Stomach (tissue), 9 donors: ENCODE data around the gene CSMD2. TPM values are rescaled to one million over a fixed set of nuclear protein-coding genes. Genes with fewer than 3 reads are reported as not detected.
A peak's percentile ranks its signal among the peaks of the same experiment; 100 is the strongest.

ENCODE experiments used
- DNase-seq, 2 donors: peaks; one replicate each; pipeline versions ENCODE4 v3.0.0 to v3.0.0-alpha.2; 2013 to 2019
- H3K27ac ChIP-seq, 5 donors: fragments of 200-600 bp in 4 of 5; sonication (generic) in 4 of 5; one replicate each; pipeline ENCODE4 v1.5.1; 2013 to 2019; ENCODE audit warnings: mild to moderate bottlenecking in 1 of 5, moderate library complexity in 1 of 5
- H3K27me3 ChIP-seq, 3 donors: fragments of 200-600 bp; sonication (generic); one replicate each; pipeline ENCODE4 v1.5.1; 2017 to 2019; ENCODE audit warnings: mixed run types in 1 of 3
- H3K36me3 ChIP-seq, 4 donors: fragments of 200-600 bp; sonication (generic); 1 replicate in 3 of 4; 2 replicates in 1 of 4; pipeline ENCODE4 v1.5.1; 2016 to 2019
- H3K4me1 ChIP-seq, 4 donors: fragments of 200-600 bp; sonication (generic); one replicate each; pipeline ENCODE4 v1.5.1; 2016 to 2019
- H3K4me3 ChIP-seq, 4 donors: fragments of 200-600 bp; sonication (generic) in 3 of 4; one replicate each; pipeline ENCODE4 v1.5.1; 2016 to 2019; ENCODE audit warnings: mild to moderate bottlenecking in 1 of 4
- H3K9me3 ChIP-seq, 4 donors: fragments of 200-600 bp; sonication (generic); one replicate each; pipeline ENCODE4 v1.5.1; 2016 to 2019
- EP300 ChIP-seq: sonication (generic); formaldehyde crosslinking; IDR thresholded peaks from one replicate; pipeline ENCODE4 v1.6.1; 2017; ENCODE audit warnings: antibody characterized with exemption
- POLR2A ChIP-seq, 4 donors: fragments of 450-650 bp; IDR thresholded peaks; one replicate each; pipeline ENCODE4 v1.6.1; 2016; ENCODE audit warnings: antibody characterized with exemption in 4 of 4, control low read depth in 2 of 4, mild to moderate bottlenecking in 1 of 4, moderate library complexity in 1 of 4
- POLR2AphosphoS5 ChIP-seq, 3 donors: sonication (generic); formaldehyde crosslinking; IDR thresholded peaks; one replicate each; pipeline ENCODE4 v1.6.1; 2016; ENCODE audit warnings: antibody characterized with exemption in 3 of 3
- WGBS, 5 donors: extraction: QIAGEN DNeasy Blood & Tissue Kit in 3 of 5; methylation state at CpG; one replicate each; pipeline versions ENCODE4 v1.1.5 to v1.1.7; 2013 to 2018; 5-methylcytosine and 5-hydroxymethylcytosine counted together
- intact Hi-C: fragments of 100-400 bp; cut with DNase I; formaldehyde crosslinking; loops from one replicate; pipeline ENCODE4 v1.15.1; 2023; ENCODE audit warnings: low total_unique reads
- polyA plus RNA-seq, 3 donors: library from polyadenylated mRNA; stranded (reverse); fragments of 200-250 nt; gene quantifications; one replicate each; pipeline ENCODE4 v1.2.3, GENCODE V29; 2013
- total RNA-seq, 5 donors: library from RNA; depleted of rRNA; stranded (reverse); fragments of >200 nt; gene quantifications; one replicate each; pipeline versions ENCODE4 v1.1.0 to v1.2.3, GENCODE V29; 2014 to 2016
- TF ChIP-seq, protein P1 (sequence below), 7 experiments: fragments of 450-650 bp in 4 of 7; fragments of 200-600 bp in 3 of 7; sonication (generic) in 3 of 7; IDR thresholded peaks; one replicate each; pipeline ENCODE4 v1.5.1; 2016 to 2019; ENCODE audit warnings: antibody characterized with exemption in 7 of 7, control low read depth in 2 of 7, mild to moderate bottlenecking in 1 of 7
- donor health status: healthy with polysubstance abuse.
- donor health status: Bipolar disorder and iron deficiency.
- donor health status: healthy.

Gene CSMD2
- total and polyA plus RNA-seq, 8 donors = 0.10 to 3.5 (median 0.37) TPM; not detected in 1

DNA sequence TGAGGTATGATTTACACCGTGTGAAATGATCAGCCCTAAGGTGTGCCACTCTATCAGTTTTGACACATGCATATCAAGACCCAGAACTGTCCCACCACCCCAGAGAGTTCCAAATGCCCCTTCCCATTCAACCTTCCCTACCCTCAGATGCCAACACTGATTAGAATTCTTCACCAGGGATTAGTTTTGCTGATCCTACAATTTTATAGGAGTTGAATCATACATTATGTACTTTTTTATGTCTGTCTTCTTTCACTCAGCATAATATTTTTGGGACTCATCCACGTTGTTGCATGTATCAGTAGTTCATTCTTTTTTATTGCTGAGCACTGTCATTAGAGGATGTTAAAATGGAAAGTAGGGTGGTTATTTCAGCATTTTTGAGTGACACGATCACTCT is 514.3 kb downstream of the CSMD2 start:
- no peak for TF ChIP-seq EP300
- TF ChIP-seq, protein P1, sequence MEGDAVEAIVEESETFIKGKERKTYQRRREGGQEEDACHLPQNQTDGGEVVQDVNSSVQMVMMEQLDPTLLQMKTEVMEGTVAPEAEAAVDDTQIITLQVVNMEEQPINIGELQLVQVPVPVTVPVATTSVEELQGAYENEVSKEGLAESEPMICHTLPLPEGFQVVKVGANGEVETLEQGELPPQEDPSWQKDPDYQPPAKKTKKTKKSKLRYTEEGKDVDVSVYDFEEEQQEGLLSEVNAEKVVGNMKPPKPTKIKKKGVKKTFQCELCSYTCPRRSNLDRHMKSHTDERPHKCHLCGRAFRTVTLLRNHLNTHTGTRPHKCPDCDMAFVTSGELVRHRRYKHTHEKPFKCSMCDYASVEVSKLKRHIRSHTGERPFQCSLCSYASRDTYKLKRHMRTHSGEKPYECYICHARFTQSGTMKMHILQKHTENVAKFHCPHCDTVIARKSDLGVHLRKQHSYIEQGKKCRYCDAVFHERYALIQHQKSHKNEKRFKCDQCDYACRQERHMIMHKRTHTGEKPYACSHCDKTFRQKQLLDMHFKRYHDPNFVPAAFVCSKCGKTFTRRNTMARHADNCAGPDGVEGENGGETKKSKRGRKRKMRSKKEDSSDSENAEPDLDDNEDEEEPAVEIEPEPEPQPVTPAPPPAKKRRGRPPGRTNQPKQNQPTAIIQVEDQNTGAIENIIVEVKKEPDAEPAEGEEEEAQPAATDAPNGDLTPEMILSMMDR (IDR thresholded peaks at IDR 0.05) = no peak
- TF ChIP-seq POLR2A (IDR thresholded peaks at IDR 0.05) = no peak
- no peak for TF ChIP-seq POLR2AphosphoS5 (IDR thresholded peaks at IDR 0.05)
- peaks cover 0 to 20% (median 0%) of the 10 kb centered on the region in 3 donors for H3K27me3 ChIP-seq
- DNase-seq = no peak
- H3K36me3 ChIP-seq = no peaks in the 10 kb centered on the region
- H3K4me1 ChIP-seq = peaks cover 0 to 5% (median 1%) of the 10 kb centered on the region in 4 donors
- intact Hi-C loops = no loop called here
- H3K9me3 ChIP-seq = no peaks in the 10 kb centered on the region
- H3K27ac ChIP-seq = no peak overlapping the region
- 78 to 82% (median 79%) methylated on average over 3 of the region's 3 CpGs for WGBS, 5 donors
- H3K4me3 ChIP-seq = no peak overlapping the region

DNA sequence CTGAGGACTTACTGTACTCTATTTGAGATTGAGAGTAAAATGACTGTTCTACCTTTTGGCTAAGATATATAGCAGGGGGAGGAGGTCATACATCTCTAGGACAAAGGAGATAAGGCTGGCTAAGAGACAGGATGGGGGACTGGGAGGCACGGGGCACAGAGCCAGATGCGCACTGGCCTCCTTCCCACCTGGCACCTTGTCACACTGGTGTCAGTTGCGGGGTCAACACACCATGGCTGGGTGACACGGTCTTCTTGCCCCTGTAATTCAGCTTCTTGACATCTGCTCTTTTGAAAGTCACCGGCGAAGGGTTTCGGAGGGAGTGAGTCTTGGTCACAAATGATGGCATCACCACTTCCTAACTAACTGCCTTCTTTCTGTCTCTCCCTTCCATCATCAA is 515.3 kb downstream of the CSMD2 start:
- no peak overlapping the region for H3K27ac ChIP-seq
- no peaks in the 10 kb centered on the region for H3K4me1 ChIP-seq
- no peak overlapping the region for H3K4me3 ChIP-seq
- intact Hi-C loops = no loop called here
- no peaks in the 10 kb centered on the region for H3K36me3 ChIP-seq
- TF ChIP-seq, protein P1 (IDR thresholded peaks at IDR 0.05) = no peak
- no peak for TF ChIP-seq EP300
- no peak for TF ChIP-seq POLR2AphosphoS5 (IDR thresholded peaks at IDR 0.05)
- TF ChIP-seq POLR2A (IDR thresholded peaks at IDR 0.05) = no peak
- H3K27me3 ChIP-seq = peaks cover 0 to 20% (median 0%) of the 10 kb centered on the region in 3 donors
- no peak for DNase-seq
- H3K9me3 ChIP-seq = no peaks in the 10 kb centered on the region
- 82 to 90% (median 84%) methylated on average over 7 of the region's 7 CpGs for WGBS, 5 donors

DNA sequence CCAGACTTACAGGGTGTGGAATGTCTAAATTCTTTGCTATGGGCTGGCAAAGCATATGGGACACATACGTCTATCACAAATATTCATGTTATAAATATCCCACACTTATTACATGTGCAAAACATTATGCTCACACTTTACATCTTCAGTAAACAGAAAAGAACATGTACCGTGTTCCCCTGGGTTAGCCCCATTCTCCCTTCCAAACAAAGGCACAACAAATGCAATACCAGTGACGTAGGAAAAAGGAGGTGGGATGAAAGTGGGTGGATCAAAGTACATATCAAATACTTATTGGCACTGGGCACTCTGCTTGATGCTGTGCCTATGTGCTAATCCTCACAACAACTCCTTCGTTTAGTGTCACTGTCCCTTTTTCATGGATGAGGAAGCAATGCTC is 521.8 kb downstream of the CSMD2 start:
- WGBS, 5 donors = 70 to 81% (median 73%) methylated on average over 4 of the region's 4 CpGs
- H3K4me1 ChIP-seq = no peaks in the 10 kb centered on the region
- no peak for TF ChIP-seq EP300
- no peak for DNase-seq
- H3K27me3 ChIP-seq = peaks cover 0 to 28% (median 0%) of the 10 kb centered on the region in 3 donors
- intact Hi-C loops = no loop called here
- H3K36me3 ChIP-seq = no peaks in the 10 kb centered on the region
- no peaks in the 10 kb centered on the region for H3K9me3 ChIP-seq
- H3K27ac ChIP-seq = no peak overlapping the region
- no peak overlapping the region for H3K4me3 ChIP-seq

DNA sequence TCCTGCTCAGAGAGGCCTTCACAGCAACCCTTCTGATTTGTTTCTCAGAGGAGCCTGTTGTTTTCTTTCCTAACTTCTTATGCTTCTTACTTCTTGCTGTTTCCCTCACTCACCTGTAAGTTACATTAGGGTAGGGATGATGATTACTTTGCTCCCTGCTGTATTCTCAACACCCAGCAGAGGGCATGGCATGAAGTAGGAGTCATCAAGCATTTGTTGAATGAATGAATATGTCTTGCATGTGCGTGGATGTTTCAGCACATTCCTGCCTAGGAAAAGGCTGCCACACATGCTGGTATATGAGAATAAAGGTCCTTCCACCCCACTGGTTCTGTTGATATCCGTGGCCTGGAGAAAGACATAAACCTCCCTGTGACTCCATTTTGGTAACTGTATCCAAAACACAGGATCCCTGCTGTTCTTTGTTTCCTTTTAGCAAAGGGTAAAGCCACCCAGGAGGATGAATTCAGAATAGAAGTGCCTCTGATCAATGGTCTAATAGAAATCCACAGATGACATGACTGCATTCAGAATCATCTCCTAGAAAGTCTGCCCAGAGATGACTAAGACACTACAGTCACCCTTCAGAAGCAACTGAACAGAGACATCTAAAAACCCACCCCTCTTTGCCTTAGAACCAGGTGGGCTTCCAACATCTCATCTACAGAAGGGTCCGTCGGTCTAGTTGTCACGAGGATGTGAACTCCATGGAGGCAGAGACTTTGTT is 523.8 kb downstream of the CSMD2 start:
- intact Hi-C loops = no loop called here
- 68 to 79% (median 71%) methylated on average over 5 of the region's 5 CpGs for WGBS, 5 donors
- no peaks in the 10 kb centered on the region for H3K4me1 ChIP-seq

More for the DNA sequence above, 523.8 kb downstream of the CSMD2 start:
- H3K27ac ChIP-seq = no peak overlapping the region
- peaks cover 0 to 19% (median 0%) of the 10 kb centered on the region in 3 donors for H3K27me3 ChIP-seq
- H3K36me3 ChIP-seq = no peaks in the 10 kb centered on the region
- TF ChIP-seq POLR2A (IDR thresholded peaks at IDR 0.05) = no peak
- TF ChIP-seq POLR2AphosphoS5 (IDR thresholded peaks at IDR 0.05) = no peak
- TF ChIP-seq, protein P1 (IDR thresholded peaks at IDR 0.05) = peak in 3 of 7 experiments; percentile 13 to 18 (median 14)
- no peak for TF ChIP-seq EP300
- DNase-seq = peak in 1 of 2 donors; percentile 17
- H3K4me3 ChIP-seq = no peak overlapping the region
- no peaks in the 10 kb centered on the region for H3K9me3 ChIP-seq
